ENCODE results near the gene XRN1.

The XRN1 gene

GRCh38 chr3:142270407-142270806 is 177.4 kb downstream of the XRN1 start:
- no peak for DNase-seq (ENCODE audit: low read depth)

- DNase-seq (ENCODE audit: low read depth) = no peak
Measured at GRCh38 chr3:142269767-142270166, 178.1 kb downstream of the XRN1 start.

DNA sequence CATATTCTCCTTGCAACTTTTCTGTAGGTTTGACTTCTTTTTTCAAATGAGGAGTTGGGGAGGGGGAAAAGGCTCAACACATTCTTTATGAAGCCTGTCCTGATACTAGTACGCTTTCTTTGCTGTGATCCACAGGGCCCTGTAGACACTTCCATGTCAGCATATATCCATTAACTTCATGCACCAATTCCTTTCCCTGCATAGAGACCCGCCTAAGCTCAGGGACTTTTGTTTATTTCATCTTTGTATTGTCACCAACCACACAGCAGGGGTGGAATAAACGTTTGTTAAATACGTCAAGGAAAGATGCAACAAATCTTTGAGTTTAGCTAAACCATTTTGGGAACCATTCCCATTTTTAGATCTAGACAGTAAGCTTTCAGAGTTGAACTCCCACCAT is 179.4 kb downstream of the XRN1 start:
- DNase-seq (ENCODE audit: low read depth) = no peak

DNA sequence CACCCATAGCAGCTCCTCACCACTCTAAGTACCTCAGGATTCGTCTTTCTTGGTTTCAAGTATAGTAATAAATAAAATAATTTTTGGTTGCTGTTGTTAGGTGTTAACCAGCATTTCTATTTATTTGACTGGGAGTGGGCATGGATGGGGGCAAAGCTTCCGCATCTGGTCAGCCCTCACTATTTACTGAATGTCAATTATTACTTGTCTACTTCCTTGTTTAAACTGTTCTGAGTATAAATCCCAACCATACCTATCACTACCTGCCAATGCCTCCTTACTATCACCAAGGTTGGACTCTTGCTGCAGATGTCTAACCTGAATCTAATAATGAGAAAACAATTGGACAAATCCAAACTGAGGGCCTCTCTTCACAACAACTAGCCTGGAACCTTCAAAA is 180.6 kb downstream of the XRN1 start:
- DNase-seq (ENCODE audit: low read depth) = no peak

DNA sequence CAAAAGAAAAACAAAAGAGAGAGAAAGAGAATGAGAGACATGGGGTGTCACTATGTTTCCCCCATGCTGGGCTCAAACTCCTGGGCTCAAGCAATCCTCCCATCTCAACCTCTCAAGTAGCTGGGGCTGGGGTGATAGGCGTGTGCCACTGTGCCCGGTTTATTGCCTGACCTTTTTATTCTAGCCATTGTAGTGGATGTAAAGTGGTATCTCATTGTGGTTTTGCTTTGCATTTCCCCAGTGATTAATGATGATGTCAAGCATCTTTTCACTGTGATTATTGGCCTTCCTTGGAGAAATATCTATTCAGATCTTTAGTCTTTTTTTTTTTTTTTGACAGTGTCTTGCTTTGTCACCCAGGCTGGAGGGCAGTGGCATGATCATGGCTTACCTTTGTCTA is 184.7 kb downstream of the XRN1 start:
- no peak for DNase-seq (ENCODE audit: low read depth)

DNA sequence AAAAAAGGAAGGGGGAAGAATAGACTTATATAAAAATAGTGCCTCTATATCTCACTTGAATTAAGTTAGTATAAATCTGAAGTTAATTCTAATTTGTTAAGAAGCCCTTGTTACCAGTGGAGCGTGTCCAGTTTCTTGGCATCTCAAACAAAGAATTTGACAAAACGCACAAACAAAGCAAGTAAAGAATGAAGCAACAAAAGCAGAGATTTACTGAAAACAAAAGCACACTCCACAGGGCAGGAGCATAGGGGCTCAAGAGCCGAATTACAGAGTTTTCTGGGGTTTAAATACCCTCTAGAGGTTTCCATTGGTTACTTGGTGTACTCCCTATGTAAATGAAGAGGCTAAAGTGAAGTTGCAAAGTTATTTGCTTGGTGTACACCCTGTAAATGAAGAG is 188.5 kb downstream of the XRN1 start:
- no peak for DNase-seq (ENCODE audit: low read depth)

GRCh38 chr3:142256712-142257333 is 191.0 kb downstream of the XRN1 start:
- no peak for DNase-seq (ENCODE audit: low read depth)

Measured in non-pigmented ciliary epithelial cell (primary cell).